Esophagus muscularis mucosa (tissue), 4 donors: ENCODE results near the gene IGSF11. TPM values are rescaled to one million over a fixed set of nuclear protein-coding genes. Genes with fewer than 3 reads are reported as not detected.

Source experiments
- DNase-seq: peaks from one replicate; pipeline ENCODE4 v3.0.0-alpha.2; 2017; ENCODE audit errors: extremely low spot score
- H3K27ac ChIP-seq, 4 donors: fragments of 200-600 bp; sonication (generic); replicated peaks in 1 of 4; 1 replicate in 3 of 4; 2 replicates in 1 of 4; pipeline ENCODE4 v1.5.1; 2016 to 2019; ENCODE audit warnings: mild to moderate bottlenecking in 1 of 4
- H3K27me3 ChIP-seq, 4 donors: fragments of 200-600 bp; sonication (generic); one replicate each; pipeline versions ENCODE4 v1.5.1 to v1.6.0; 2016 to 2019
- H3K36me3 ChIP-seq, 4 donors: fragments of 200-600 bp; sonication (generic); one replicate each; pipeline ENCODE4 v1.5.1; 2016 to 2019
- H3K4me1 ChIP-seq, 4 donors: fragments of 200-600 bp; sonication (generic); one replicate each; pipeline ENCODE4 v1.5.1; 2016 to 2019
- H3K4me3 ChIP-seq, 4 donors: fragments of 200-600 bp; sonication (generic); 1 replicate in 2 of 4; 2 replicates in 2 of 4; pipeline ENCODE4 v1.5.1; 2016 to 2019; ENCODE audit warnings: mild to moderate bottlenecking in 4 of 4, moderate library complexity in 1 of 4
- H3K9me3 ChIP-seq, 4 donors: fragments of 200-600 bp; sonication (generic); 1 replicate in 3 of 4; 2 replicates in 1 of 4; pipeline ENCODE4 v1.5.1; 2016 to 2019
- EP300 ChIP-seq: sonication (generic); formaldehyde crosslinking; IDR thresholded peaks from one replicate; pipeline ENCODE4 v1.6.1; 2017; ENCODE audit warnings: antibody characterized with exemption
- POLR2A ChIP-seq: fragments of 450-650 bp; IDR thresholded peaks from one replicate; pipeline ENCODE4 v1.6.1; 2017; ENCODE audit warnings: antibody characterized with exemption, moderate library complexity, mild to moderate bottlenecking, low read depth
- POLR2AphosphoS5 ChIP-seq, 2 donors: sonication (generic); formaldehyde crosslinking; IDR thresholded peaks; one replicate each; pipeline ENCODE4 v1.6.1; 2017; ENCODE audit warnings: antibody characterized with exemption in 2 of 2
- WGBS: methylation state at CpG from one replicate; pipeline ENCODE4 v1.1.5; 2018; 5-methylcytosine and 5-hydroxymethylcytosine counted together
- intact Hi-C: fragments of 100-400 bp; cut with DNase I; formaldehyde crosslinking; loops from one replicate; pipeline ENCODE4 v1.15.1; 2023
- total RNA-seq, 4 donors: library from RNA; depleted of rRNA; stranded (reverse); fragments of >200 nt; gene quantifications; one replicate each; pipeline versions ENCODE4 v1.1.0 to v1.2.1, GENCODE V29; 2016
- TF ChIP-seq, protein P1 (sequence below), 3 experiments: fragments of 200-600 bp in 2 of 3; fragments of 450-650 bp in 1 of 3; sonication (generic) in 2 of 3; IDR thresholded peaks; one replicate each; pipeline ENCODE4 v1.5.1; 2017 to 2019; ENCODE audit warnings: antibody characterized with exemption in 3 of 3, mild to moderate bottlenecking in 2 of 3, moderate library complexity in 1 of 3

Gene IGSF11
- total RNA-seq, 4 donors from 2014 or later: 7.0 to 13.7 (median 8.2) TPM

DNA sequence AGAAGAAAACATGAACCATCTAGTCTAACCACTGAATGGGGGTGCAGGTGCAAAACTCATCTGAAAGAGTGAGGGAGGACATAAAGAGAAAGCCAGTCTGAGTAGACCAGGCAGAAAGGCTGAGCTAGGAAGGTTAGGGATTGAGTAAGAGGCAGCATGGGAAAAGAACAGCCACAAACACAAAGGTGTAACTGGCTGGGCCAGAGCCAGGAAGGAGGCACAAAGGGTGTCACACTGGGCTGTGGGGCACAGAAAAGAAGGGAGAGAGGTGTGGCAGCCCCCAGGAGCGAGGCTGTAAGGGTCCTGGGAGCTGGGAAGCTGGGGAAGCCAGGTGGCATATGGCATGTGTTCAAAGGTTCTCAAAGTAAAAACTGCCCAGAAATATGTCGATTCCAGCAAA is 18.7 kb downstream of the IGSF11 start:
- no peak overlapping the region for H3K4me3 ChIP-seq
- peaks cover 0 to 41% (median 39%) of the 10 kb centered on the region in 4 donors for H3K4me1 ChIP-seq
- H3K36me3 ChIP-seq: no peaks in the 10 kb centered on the region
- 70% methylated on average over 2 of the region's 2 CpGs for WGBS
- no peak overlapping the region for H3K27ac ChIP-seq
- no peak for DNase-seq
- H3K9me3 ChIP-seq: no peaks in the 10 kb centered on the region
- TF ChIP-seq, protein P1, sequence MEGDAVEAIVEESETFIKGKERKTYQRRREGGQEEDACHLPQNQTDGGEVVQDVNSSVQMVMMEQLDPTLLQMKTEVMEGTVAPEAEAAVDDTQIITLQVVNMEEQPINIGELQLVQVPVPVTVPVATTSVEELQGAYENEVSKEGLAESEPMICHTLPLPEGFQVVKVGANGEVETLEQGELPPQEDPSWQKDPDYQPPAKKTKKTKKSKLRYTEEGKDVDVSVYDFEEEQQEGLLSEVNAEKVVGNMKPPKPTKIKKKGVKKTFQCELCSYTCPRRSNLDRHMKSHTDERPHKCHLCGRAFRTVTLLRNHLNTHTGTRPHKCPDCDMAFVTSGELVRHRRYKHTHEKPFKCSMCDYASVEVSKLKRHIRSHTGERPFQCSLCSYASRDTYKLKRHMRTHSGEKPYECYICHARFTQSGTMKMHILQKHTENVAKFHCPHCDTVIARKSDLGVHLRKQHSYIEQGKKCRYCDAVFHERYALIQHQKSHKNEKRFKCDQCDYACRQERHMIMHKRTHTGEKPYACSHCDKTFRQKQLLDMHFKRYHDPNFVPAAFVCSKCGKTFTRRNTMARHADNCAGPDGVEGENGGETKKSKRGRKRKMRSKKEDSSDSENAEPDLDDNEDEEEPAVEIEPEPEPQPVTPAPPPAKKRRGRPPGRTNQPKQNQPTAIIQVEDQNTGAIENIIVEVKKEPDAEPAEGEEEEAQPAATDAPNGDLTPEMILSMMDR (IDR thresholded peaks at IDR 0.05): no peak
- TF ChIP-seq POLR2AphosphoS5 (IDR thresholded peaks at IDR 0.05): no peak
- TF ChIP-seq POLR2A: no peak
- no peak for TF ChIP-seq EP300
- H3K27me3 ChIP-seq: no peaks in the 10 kb centered on the region
- intact Hi-C loops: no loop called here

DNA sequence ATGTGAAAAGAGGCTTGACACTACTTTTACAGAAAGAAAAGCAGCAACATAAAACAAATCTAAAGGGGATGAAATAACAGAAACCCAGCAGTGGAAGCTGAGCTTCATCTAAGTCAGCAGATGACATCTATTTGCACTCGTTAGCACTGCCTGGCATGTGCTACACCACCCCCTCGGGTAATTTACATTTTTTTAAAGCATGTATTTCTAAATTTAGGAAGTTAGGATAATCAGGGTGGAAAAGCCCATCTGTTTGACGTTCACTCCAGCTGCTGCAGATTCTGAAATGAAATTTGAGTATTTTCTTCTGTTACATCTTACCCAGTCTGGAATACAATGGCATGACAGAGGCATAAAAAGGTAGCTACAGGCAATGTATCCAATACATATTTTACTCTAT is 20.7 kb downstream of the IGSF11 start:
- Histone ChIP-seq H3K27me3 (no peaks in the 10 kb centered on the region), H3K4me3 (no peak overlapping the region), H3K36me3 (no peaks in the 10 kb centered on the region), H3K9me3 (no peaks in the 10 kb centered on the region), H3K4me1 (peaks cover 0 to 21% (median 21%) of the 10 kb centered on the region in 4 donors), H3K27ac (peak overlapping the region in 2 of 4 donors; percentile 1 to 14)
- no peak for TF ChIP-seq EP300
- no peak for TF ChIP-seq POLR2AphosphoS5 (IDR thresholded peaks at IDR 0.05)
- TF ChIP-seq, protein P1 (IDR thresholded peaks at IDR 0.05): no peak
- TF ChIP-seq POLR2A: no peak
- DNase-seq: no peak
- intact Hi-C loops: no loop called here
- 19% methylated on average over 3 of the region's 3 CpGs for WGBS

DNA sequence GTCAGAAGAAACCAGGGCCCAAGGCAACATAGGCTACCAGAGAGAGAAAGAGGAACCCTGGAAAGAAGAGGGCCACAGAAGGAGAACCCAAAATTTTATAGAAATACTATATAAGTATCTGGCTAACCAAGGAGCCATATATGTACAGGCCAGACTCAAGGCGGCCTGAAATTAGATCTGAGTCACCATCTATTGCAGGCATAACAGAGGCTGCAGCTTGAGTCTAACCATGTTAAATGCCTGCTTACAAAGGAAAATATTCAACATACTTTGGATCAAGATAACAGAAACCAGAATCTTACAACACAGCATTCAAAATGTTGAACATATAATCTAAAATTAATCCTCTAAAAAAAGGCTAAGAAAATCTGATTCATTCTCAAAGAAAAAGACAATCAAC is 23.1 kb downstream of the IGSF11 start:
- 50% methylated on average over 1 of the region's 1 CpG for WGBS
- H3K4me3 ChIP-seq: no peak overlapping the region
- TF ChIP-seq, protein P1 (IDR thresholded peaks at IDR 0.05): no peak
- TF ChIP-seq EP300 (no peak), POLR2AphosphoS5 (IDR thresholded peaks at IDR 0.05) (no peak), POLR2A (no peak)
- H3K4me1 ChIP-seq: peaks cover 0 to 9% (median 7%) of the 10 kb centered on the region in 4 donors
- no peaks in the 10 kb centered on the region for H3K9me3 ChIP-seq
- H3K36me3 ChIP-seq: no peaks in the 10 kb centered on the region
- H3K27ac ChIP-seq: no peak overlapping the region
- no peaks in the 10 kb centered on the region for H3K27me3 ChIP-seq
- no peak for DNase-seq
- intact Hi-C loops: no loop called here

DNA sequence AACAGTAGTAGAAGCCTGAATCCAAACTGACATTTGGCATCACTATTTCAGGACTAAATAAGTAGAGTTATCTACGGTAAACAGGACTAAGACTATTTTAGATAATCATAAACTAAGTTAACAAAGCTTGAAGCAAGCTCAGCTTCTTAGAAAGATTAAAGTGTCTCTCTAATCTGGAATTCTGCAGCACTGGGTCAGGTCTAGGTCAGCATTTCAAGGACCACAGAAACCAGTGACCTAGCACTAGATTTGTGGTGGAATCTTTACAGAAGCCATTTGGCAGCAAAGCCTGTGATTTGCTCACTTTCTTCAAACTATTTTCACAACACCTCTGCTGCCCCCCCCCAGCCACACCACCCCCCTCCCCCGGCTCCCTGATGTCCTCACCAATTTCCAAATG is 37.5 kb downstream of the IGSF11 start:
- Histone ChIP-seq H3K4me3 (no peak overlapping the region), H3K27ac (peak overlapping the region in 3 of 4 donors; percentile 14 to 20 (median 14)), H3K27me3 (no peaks in the 10 kb centered on the region), H3K36me3 (no peaks in the 10 kb centered on the region), H3K4me1 (peaks cover 0 to 27% (median 9%) of the 10 kb centered on the region in 4 donors), H3K9me3 (no peaks in the 10 kb centered on the region)
- intact Hi-C loops: no loop called here
- 56% methylated on average over 2 of the region's 2 CpGs for WGBS
- no peak for DNase-seq
- TF ChIP-seq EP300: no peak
- TF ChIP-seq POLR2A: no peak
- TF ChIP-seq, protein P1 (IDR thresholded peaks at IDR 0.05): no peak
- no peak for TF ChIP-seq POLR2AphosphoS5 (IDR thresholded peaks at IDR 0.05)

DNA sequence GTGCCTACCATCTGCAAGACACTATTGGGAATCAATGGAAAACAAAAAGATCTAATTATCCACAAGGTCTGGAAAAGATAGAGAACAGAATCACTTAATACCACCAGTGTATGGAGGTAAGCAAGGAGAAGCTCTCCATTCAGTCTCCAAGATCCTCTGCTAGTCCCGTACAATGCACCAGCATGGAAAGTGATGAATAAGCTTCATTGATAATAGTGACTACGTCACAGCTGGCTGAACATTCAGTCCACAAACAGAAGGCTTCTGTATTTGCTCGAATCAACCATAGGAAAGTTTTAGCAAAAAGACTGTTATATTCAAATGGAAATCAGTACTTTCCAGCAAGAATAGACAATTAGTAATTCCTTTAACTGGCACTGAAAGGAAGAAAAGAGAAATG is 42.9 kb downstream of the IGSF11 start:
- Histone ChIP-seq H3K36me3 (no peaks in the 10 kb centered on the region), H3K4me1 (peaks cover 23 to 63% (median 48%) of the 10 kb centered on the region in 4 donors), H3K9me3 (no peaks in the 10 kb centered on the region), H3K27ac (peak overlapping the region; percentile 66 to 75 (median 72)), H3K4me3 (no peak overlapping the region), H3K27me3 (no peaks in the 10 kb centered on the region)
- DNase-seq: no peak
- 36% methylated on average over 3 of the region's 3 CpGs for WGBS
- TF ChIP-seq POLR2AphosphoS5 (IDR thresholded peaks at IDR 0.05) (peak; percentile 11 to 76), EP300 (no peak)
- intact Hi-C loops: no loop called here
